Epidermal melanocyte (primary cell): ENCODE data around the gene ALDH3A1.

Experiments
- DNase-seq: peaks from one replicate; pipeline ENCODE4 v3.0.0; 2011; ENCODE audit warnings: low spot score; ENCODE audit not compliant: insufficient read length

The ALDH3A1 gene

GRCh38 chr17:19703828-19704613, 44.1 kb downstream of the ALDH3A1 start:
- DNase-seq: no peak

GRCh38 chr17:19703106-19703827, 44.8 kb downstream of the ALDH3A1 start:
- DNase-seq: no peak

- DNase-seq: no peak
Measured at GRCh38 chr17:19702217-19702641, 45.9 kb downstream of the ALDH3A1 start.
